Osteoblast (primary cell): Measurements from ENCODE around the gene CARF. TPM values are rescaled to one million over a fixed set of nuclear protein-coding genes. Genes with fewer than 3 reads are reported as not detected.

ENCODE experiments used
- DNase-seq: peaks from one replicate; pipeline ENCODE4 v3.0.0; 2011; ENCODE audit warnings: low spot score, mixed read lengths; ENCODE audit not compliant: insufficient read length; ENCODE audit errors: missing footprints
- H2AFZ ChIP-seq: 2 replicates; pipeline ENCODE4 v1.6.0; 2011; ENCODE audit warnings: mild to moderate bottlenecking, low read length
- H3K27ac ChIP-seq: 2 replicates; pipeline ENCODE4 v1.5.1; 2011; ENCODE audit warnings: mild to moderate bottlenecking, low read depth, low read length, moderate library complexity
- H3K27me3 ChIP-seq: 2 replicates; pipeline ENCODE4 v1.6.0; 2012; ENCODE audit warnings: mild to moderate bottlenecking, control low read depth, inconsistent platforms, low read length, moderate library complexity; ENCODE audit not compliant: insufficient read depth
- H3K36me3 ChIP-seq: 2 replicates; pipeline ENCODE4 v1.5.1; 2011; ENCODE audit warnings: mild to moderate bottlenecking, low read length, control low read depth, moderate library complexity; ENCODE audit not compliant: insufficient read depth
- H3K4me1 ChIP-seq: 2 replicates; pipeline ENCODE4 v1.5.1; 2011; ENCODE audit warnings: mild to moderate bottlenecking, low read length, control low read depth, moderate library complexity; ENCODE audit not compliant: insufficient read depth
- H3K4me2 ChIP-seq: 2 replicates; pipeline ENCODE4 v1.6.0; 2011; ENCODE audit warnings: mild to moderate bottlenecking, low read length; ENCODE audit not compliant: insufficient read depth
- H3K4me3 ChIP-seq: fragments of 200-600 bp; sonication (generic); 3 replicates; pipeline ENCODE4 v1.5.1; 2012; ENCODE audit warnings: mild to moderate bottlenecking, low read length, inconsistent platforms; ENCODE audit not compliant: insufficient read depth
- H3K79me2 ChIP-seq: 2 replicates; pipeline ENCODE4 v1.6.0; 2012; ENCODE audit warnings: mild to moderate bottlenecking, low read length, control low read depth, inconsistent platforms; ENCODE audit not compliant: insufficient read depth
- H3K9me3 ChIP-seq: 2 replicates; pipeline ENCODE4 v1.5.1; 2011; ENCODE audit warnings: low read depth, low read length, control low read depth
- H4K20me1 ChIP-seq: 2 replicates; pipeline ENCODE4 v1.6.0; 2012; ENCODE audit warnings: mild to moderate bottlenecking, low read length, control low read depth; ENCODE audit not compliant: insufficient read depth
- total RNA-seq: library from RNA; depleted of rRNA; stranded (reverse); fragments of >200 nt; gene quantifications from 2 replicates; pipeline ENCODE4 v1.2.3, GENCODE V29; 2012
- TF ChIP-seq, protein P1 (sequence below): IDR thresholded peaks from 2 replicates; pipeline ENCODE4 v1.5.1; 2011; ENCODE audit warnings: mild to moderate bottlenecking, low read depth, low read length, moderate library complexity; ENCODE audit errors: extremely low read depth

The CARF gene
- total RNA-seq, 1 donor = 11.9 TPM

DNA sequence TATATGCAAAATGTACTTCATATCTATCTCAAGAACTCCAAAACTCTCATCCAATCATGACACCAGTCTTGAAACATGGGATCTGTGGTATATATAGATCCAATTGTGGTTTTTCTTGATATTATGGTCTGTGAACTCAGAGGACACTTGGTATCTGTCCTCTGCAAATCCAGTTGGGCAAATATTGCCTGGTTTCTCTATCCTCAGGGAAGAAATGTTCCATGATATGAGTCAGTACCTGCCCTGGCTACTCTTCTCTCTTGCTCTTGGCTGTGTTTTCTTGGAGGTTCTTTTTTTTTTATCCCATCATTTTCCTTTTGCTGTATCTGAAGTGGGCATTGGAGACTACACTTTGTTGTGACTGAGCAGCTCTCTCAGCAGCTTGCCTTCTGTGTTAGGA is 113.5 kb downstream of the CARF start:
- Histone ChIP-seq H3K79me2 (peaks cover 73% of the 10 kb centered on the region), H3K9me3 (no peaks in the 10 kb centered on the region), H3K4me1 (peaks cover 15% of the 10 kb centered on the region), H3K4me2 (no peak overlapping the region), H3K4me3 (no peak overlapping the region), H4K20me1 (no peaks in the 10 kb centered on the region), H2AFZ (no peak overlapping the region), H3K27me3 (no peaks in the 10 kb centered on the region), H3K36me3 (no peaks in the 10 kb centered on the region), H3K27ac (no peak overlapping the region)
- TF ChIP-seq, protein P1, sequence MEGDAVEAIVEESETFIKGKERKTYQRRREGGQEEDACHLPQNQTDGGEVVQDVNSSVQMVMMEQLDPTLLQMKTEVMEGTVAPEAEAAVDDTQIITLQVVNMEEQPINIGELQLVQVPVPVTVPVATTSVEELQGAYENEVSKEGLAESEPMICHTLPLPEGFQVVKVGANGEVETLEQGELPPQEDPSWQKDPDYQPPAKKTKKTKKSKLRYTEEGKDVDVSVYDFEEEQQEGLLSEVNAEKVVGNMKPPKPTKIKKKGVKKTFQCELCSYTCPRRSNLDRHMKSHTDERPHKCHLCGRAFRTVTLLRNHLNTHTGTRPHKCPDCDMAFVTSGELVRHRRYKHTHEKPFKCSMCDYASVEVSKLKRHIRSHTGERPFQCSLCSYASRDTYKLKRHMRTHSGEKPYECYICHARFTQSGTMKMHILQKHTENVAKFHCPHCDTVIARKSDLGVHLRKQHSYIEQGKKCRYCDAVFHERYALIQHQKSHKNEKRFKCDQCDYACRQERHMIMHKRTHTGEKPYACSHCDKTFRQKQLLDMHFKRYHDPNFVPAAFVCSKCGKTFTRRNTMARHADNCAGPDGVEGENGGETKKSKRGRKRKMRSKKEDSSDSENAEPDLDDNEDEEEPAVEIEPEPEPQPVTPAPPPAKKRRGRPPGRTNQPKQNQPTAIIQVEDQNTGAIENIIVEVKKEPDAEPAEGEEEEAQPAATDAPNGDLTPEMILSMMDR = no peak
- DNase-seq = no peak

DNA sequence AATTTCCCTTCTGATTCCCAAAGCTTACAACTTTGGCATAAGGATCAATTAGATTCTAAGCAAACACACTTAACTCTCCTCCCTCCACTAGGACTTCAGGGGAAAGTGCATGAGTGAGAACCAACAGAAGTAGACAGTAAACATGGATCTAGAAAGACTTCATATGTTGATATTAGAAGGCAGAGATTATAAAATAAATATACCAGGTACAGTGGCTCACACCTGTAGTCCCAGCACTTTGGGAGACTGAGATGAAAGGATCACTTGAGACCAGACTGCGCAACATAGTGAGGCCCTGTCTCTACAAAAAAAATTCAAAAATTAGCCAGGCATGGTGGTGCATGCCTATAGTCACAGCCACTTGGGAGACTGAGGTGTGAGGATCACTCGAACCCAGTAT is 118.5 kb downstream of the CARF start:
- no peak overlapping the region for H3K4me2 ChIP-seq
- H3K27me3 ChIP-seq = no peaks in the 10 kb centered on the region
- no peak for DNase-seq
- H3K4me3 ChIP-seq = no peak overlapping the region
- H3K79me2 ChIP-seq = peaks cover 79% of the 10 kb centered on the region
- no peak overlapping the region for H3K27ac ChIP-seq
- no peak overlapping the region for H2AFZ ChIP-seq
- H3K4me1 ChIP-seq = no peaks in the 10 kb centered on the region
- no peaks in the 10 kb centered on the region for H3K36me3 ChIP-seq
- no peaks in the 10 kb centered on the region for H3K9me3 ChIP-seq
- TF ChIP-seq, protein P1 = no peak
- H4K20me1 ChIP-seq = peaks cover 13% of the 10 kb centered on the region

DNA sequence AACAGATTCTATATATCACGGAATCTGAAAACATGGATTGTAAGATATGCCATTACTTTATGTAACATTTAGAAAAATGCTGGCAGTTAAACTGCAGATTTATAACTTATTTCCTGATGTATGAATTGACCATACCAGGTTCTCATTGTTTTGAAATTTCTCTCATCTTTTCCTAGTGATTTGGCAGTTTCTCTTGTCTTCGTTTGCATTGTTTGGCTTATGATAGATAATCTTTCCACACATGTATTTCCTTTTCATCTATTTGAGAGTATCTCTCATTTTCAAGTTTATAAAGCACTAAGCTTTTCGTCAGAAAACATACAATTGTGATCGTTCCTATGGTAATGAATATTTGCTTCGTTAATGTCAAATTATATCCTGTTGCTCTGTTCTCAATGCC is 118.9 kb downstream of the CARF start:
- H4K20me1 ChIP-seq = peaks cover 13% of the 10 kb centered on the region

DNA sequence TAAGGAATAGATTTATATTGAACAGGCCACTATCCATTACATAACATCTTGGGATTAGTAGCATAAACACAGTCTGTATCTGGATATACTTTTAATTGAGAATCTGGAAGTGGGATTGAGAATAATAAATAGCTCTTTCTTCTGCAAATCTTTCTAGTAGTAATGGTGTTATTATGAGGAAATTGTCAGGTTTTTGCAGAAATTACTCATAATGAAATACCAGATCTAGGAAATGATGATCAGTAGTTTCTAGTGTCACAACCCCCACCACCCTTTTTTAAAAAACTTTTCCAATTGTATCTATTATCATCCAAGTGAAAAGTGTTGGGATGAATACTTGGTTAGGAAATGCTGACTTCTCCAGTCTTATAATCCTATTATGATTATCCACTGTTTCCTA is 121.3 kb downstream of the CARF start:
- Histone ChIP-seq H3K4me1 (no peaks in the 10 kb centered on the region), H4K20me1 (peaks cover 13% of the 10 kb centered on the region), H3K36me3 (no peaks in the 10 kb centered on the region), H2AFZ (no peak overlapping the region), H3K27ac (no peak overlapping the region), H3K4me2 (no peak overlapping the region), H3K79me2 (peaks cover 82% of the 10 kb centered on the region), H3K9me3 (no peaks in the 10 kb centered on the region), H3K4me3 (no peak overlapping the region), H3K27me3 (no peaks in the 10 kb centered on the region)
- TF ChIP-seq, protein P1 = no peak
- DNase-seq = no peak

More for the DNA sequence above, 118.9 kb downstream of the CARF start:
- Histone ChIP-seq H3K27ac (no peak overlapping the region), H3K4me2 (no peak overlapping the region), H3K79me2 (peaks cover 79% of the 10 kb centered on the region), H3K36me3 (no peaks in the 10 kb centered on the region), H2AFZ (no peak overlapping the region), H3K27me3 (no peaks in the 10 kb centered on the region), H3K4me3 (no peak overlapping the region), H3K9me3 (no peaks in the 10 kb centered on the region), H3K4me1 (no peaks in the 10 kb centered on the region)
- no peak for DNase-seq
- TF ChIP-seq, protein P1 = no peak
